GM21619 (cell line): ENCODE data around the gene PKHD1.
A peak's percentile ranks its signal among the peaks of the same experiment; 100 is the strongest.
"Not testable (repeated sequence)": the region's sequence is repeated elsewhere in the genome, so short reads cannot be mapped to it uniquely, and the experiment has no call there.

Experiments used
- ATAC-seq: cut with Tn5 transposase; IDR thresholded peaks from one replicate; pipeline ENCODE4 v1.9.1; 2021; ENCODE audit not compliant: unreplicated experiment

The PKHD1 gene

GRCh38 chr6:51865176-51865575 lies 222.2 kb downstream of the PKHD1 start:
- ATAC-seq = no peak

DNA sequence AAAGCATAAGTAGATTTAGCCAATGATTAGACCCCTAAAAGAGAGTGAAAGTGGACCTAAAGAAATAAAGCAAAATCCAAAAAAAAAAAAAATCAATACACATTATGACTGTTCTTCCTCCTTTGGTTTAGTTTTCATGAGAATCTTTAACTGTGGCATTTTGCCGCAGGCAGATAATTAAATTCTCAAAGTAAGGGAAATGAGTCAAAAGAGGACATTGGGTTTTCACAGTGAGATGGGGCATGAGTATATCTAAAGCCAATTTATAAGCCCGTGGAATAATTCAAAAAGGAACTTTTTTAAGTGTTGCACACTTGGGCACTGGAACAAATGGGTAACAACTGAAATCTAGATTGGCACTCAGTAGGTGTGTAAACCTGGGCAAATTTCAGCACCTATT lies 230.3 kb downstream of the PKHD1 start:
- no peak for ATAC-seq

- ATAC-seq = no peak
These were observed 230.9 kb downstream of the PKHD1 start for GRCh38 chr6:51856508-51856907.

GRCh38 chr6:51855310-51856082 lies 231.9 kb downstream of the PKHD1 start:
- ATAC-seq = no peak

- no peak for ATAC-seq
These were observed 232.5 kb downstream of the PKHD1 start for GRCh38 chr6:51854876-51855275.

DNA sequence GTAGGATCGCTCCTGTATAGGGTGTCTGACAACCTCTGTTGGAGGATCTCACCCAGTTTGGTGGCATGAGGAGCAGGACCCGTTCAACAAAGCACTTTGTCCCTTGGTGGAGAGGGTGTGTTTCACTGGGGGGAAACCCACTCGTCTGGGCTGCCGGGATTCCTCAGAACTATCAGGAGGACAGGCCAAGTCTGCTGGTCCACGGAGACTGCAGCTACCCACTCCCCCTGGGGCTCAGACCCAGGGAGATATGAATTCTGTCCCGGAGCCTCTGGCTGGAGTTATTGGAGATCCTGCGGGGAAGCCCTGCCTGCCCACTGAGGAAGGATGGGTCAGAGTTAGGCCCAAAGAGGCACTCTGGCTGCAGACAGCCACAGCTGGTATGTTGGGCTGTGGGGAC lies 233.1 kb downstream of the PKHD1 start:
- ATAC-seq = no peak

DNA sequence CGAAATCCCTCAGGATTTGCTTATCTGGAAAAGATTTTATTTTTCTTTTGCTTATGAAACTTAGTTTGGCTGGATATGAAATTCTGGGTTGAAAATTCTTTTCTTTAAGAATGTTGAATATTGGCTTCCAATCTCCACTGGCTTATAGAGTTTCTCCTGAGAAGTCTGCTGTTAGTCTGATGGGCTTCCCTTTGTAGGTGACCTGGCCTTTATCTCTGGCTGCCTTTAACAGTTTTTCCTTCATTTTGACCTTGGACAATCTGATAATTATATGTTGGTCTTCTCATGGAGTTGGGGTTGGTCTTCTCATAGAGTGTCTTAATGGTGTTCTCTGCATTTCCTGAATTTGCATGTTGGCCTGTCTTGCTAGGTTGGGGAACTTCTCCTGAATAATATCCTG lies 234.3 kb downstream of the PKHD1 start:
- ATAC-seq = not testable (repeated sequence)

GRCh38 chr6:51846531-51846930 lies 240.9 kb downstream of the PKHD1 start:
- no peak for ATAC-seq

DNA sequence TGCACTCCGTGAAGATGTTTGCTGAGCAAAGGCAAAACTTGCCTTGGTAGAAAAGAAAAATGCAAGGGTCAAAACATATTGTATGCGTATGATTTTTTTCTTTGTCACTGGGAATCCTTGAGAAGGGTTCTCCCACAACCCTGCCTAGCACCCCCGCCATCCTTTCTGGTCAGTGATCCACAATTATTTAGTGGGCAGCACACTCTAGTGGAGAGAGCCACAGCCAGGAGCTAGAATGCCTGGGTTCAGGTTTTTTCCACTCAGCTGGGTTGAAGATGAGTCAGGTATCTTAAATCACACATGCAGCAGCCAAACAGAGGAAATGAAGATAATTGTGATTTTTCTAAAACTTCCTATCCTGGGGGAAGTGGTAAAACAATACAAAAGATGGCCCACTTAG lies 243.1 kb downstream of the PKHD1 start:
- no peak for ATAC-seq

GRCh38 chr6:51843456-51844056 lies 243.9 kb downstream of the PKHD1 start:
- no peak for ATAC-seq

GRCh38 chr6:51842804-51843378 lies 244.5 kb downstream of the PKHD1 start:
- ATAC-seq = no peak

DNA sequence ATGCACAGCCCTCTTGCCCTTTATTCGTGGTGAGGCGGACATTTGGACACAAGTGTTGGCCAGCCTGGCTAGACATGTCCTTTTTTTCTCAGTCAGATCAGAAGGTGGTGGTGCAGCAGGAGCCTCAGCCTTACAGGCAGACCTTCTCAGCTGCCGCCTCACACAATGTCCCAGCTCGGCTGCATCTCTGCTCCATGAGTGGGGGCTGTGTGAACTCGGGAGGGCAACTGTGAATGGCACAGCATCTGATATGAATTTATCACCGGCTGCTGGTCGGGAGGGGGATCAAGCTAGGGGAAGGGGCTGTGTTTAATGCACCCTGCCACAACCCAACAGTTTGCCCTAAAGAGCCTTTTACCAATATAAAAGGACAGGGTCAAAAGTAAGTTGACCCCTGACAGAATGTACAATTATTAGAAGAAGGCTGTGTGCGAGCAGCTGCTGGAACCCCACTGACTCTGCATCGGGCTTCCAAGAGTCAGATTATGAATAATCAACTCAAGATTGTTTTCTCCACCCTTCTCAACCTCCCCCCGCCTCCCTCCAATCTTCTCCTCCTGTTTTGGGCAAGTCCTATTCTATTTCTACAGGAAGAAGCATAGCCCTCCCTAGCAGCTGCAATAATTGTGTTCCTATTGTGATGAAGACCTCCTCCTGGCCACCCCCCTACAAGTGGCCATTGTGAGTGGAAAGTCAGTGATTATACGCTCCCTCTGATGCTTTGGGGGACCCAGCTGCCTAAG lies 245.2 kb downstream of the PKHD1 start:
- no peak for ATAC-seq

DNA sequence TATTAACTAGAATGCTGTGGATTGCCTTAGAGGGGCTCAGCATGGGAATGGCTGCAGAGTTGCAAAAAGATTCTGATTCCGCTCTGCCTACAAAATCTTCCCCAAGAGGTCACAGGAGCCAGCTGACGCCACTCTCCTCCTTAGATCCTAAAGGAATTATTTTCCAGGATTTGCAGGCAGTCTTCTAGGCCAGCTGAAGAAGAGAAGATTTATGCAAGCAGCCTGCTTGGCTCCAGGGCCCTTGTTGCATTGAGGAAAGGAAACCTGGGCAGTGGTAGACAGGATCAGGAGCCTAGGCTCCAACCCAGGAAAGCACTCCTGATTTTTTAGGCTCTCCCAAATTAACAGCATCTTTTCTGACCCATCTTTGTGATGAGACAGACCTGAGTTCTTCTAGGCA lies 245.8 kb downstream of the PKHD1 start:
- no peak for ATAC-seq

- ATAC-seq = no peak
These were observed 247.6 kb downstream of the PKHD1 start for GRCh38 chr6:51839726-51840374.

DNA sequence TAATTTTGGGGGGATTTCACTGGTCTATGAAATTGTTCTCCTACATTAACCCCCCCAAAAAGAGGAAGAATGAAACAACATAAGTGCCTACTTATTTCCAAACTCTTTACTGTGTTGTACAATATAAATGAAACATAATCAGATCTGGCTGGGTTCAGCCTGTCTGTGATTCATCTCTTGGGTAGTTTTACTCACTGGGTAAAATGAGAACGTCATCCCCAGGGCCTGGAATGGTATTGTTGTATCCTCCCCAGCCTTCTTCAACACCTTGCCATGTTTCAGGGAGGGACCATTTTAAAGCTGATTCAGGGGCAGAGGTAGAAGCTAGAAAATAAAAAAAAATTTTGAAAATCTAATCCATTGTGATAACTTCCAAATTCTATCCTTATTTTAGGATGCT lies 256.7 kb downstream of the PKHD1 start:
- no peak for ATAC-seq

- no peak for ATAC-seq
These were observed 259.8 kb downstream of the PKHD1 start for GRCh38 chr6:51827580-51827979.

DNA sequence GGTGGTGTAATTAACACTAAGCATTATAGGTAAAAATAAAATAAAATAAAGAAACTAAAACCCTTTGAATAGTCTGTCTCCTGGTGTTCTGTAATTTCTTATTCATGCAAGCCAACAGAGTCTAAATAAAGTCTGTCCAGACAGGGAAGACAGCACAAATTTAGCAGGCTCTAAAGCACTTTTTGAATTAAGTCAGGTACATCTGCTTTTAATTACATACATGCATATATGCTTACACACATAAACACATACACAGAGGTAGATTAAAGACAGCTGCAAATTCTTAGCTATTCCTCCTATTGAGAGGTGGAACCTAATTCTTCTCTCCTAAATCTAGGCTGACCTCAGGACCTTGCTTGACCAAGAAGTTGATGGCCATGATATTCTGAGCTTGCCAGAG lies 262.5 kb downstream of the PKHD1 start:
- ATAC-seq = no peak

DNA sequence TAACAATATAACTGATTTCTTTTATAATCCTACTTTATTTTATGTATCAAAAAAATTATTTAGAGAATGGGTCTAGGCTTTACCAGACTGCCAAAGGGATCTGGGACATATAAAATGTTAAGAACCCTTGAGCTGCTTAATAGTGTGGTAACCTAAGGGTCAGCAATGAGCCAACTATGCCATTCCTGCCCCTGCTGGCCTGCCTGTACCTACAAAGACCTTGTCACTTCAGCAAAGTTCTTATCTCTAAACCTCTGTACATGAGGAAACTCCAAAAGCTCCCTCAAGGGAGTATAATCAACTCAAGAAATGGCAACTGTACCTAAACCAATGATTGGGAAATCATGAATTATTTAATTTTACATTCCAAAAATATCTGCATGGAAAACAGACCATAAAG lies 266.9 kb downstream of the PKHD1 start:
- no peak for ATAC-seq

DNA sequence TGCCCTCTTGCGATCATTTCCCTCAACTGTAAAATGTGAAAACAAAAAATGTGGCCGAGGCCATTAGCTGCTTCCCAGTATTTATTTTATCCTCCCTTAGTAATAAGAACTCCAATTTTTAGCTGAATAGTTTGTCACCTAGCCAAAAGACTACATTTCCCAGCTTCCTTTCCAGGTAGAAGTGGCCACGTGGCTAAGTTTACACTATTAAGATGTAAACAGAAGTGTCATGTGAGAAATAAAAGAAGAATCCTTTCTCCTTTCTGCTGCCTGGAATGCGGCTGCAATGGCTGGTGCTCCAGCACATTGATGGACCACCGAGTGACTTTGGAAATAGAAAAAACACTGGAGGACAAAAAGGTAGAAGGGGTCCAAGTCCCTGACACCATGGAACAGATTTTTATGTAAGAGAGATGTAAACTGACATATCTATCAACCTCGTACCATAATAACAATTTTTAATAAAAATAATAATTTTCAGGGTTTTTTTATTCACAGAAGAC lies 268.8 kb downstream of the PKHD1 start:
- no peak for ATAC-seq

GRCh38 chr6:51817832-51818231 lies 269.6 kb downstream of the PKHD1 start:
- no peak for ATAC-seq

GRCh38 chr6:51814418-51814817 lies 273.0 kb downstream of the PKHD1 start:
- peak; percentile 57 for ATAC-seq
